Pancreas (tissue), 10 donors: Measurements from ENCODE around the gene NCOA4. TPM values are rescaled to one million over a fixed set of nuclear protein-coding genes. Genes with fewer than 3 reads are reported as not detected.

ENCODE experiments used
- ATAC-seq, 4 donors: fragments of 200-7000 bp; cut with Tn5 transposase; one replicate each; pipeline versions ENCODE4 v1.8.0 to v1.9.1; 2020; ENCODE audit warnings: mild to moderate bottlenecking in 4 of 4, moderate library complexity in 4 of 4
- DNase-seq, 6 donors: peaks; one replicate each; pipeline ENCODE4 v3.0.0-alpha.2; 2020
- FAIRE-seq: peaks from 2 replicates; lab custom pipeline; 2012; peaks lifted over from hg19 to GRCh38; lab: Jason Lieb, UNC
- H3K27ac ChIP-seq, 4 donors: fragments of 200-600 bp; sonication (generic); 1 replicate in 3 of 4; 2 replicates in 1 of 4; pipeline versions ENCODE4 v1.5.0 to v1.8.0; 2020
- H3K27me3 ChIP-seq, 4 donors: fragments of 200-600 bp; one replicate each; pipeline ENCODE4 v1.8.0; 2021
- H3K36me3 ChIP-seq, 3 donors: fragments of 200-600 bp; sonication (generic) in 1 of 3; one replicate each; pipeline versions ENCODE4 v1.5.0 to v1.8.0; 2020 to 2021
- H3K4me1 ChIP-seq, 3 donors: fragments of 200-600 bp; one replicate each; pipeline ENCODE4 v1.8.0; 2021
- H3K4me3 ChIP-seq, 4 donors: fragments of 200-600 bp; sonication (generic) in 2 of 4; one replicate each; pipeline versions ENCODE4 v1.5.0 to v1.8.0; 2020 to 2021
- H3K9me3 ChIP-seq, 4 donors: fragments of 200-600 bp; one replicate each; pipeline ENCODE4 v1.8.0; 2021
- WGBS, 2 donors: extraction: QIAGEN DNeasy Blood & Tissue Kit; methylation state at CpG; one replicate each; pipeline ENCODE4 v1.1.7; 2013; 5-methylcytosine and 5-hydroxymethylcytosine counted together
- intact Hi-C, 3 donors: fragments of 100-400 bp; cut with DNase I; formaldehyde crosslinking; loops; one replicate each; pipeline versions ENCODE4 v1.11.1 to v1.14.2; 2022
- polyA plus RNA-seq, 2 donors: library from polyadenylated mRNA; stranded (reverse); fragments of 200-250 nt; gene quantifications; one replicate each; pipeline ENCODE4 v1.2.3, GENCODE V29; 2013
- total RNA-seq, 6 donors: library from RNA; stranded (reverse); fragmentation: NEBNext Ultra II Directional in 4 of 6; extraction: Animal tissue kit (Norgen Biotek cat#: 25700) in 4 of 6; gene quantifications; one replicate each; pipeline versions ENCODE4 v1.2.1 to v1.2.4, GENCODE V29; 2021 to 2023
- TF ChIP-seq, protein P1 (sequence below), 4 donors: fragments of 200-600 bp; sonication (generic) in 3 of 4; IDR thresholded peaks; one replicate each; pipeline versions ENCODE4 v1.5.0 to v1.8.0; 2021; ENCODE audit warnings: antibody characterized with exemption in 4 of 4
- donor health status: healthy with polysubstance abuse.
- donor health status: DM: no; HTN: no; CAD: no; lungs with moderate emphysema.
- donor health status: DM: no; HTN: no; CAD: no.
- donor health status: control.
- donor health status: control.
- donor health status: Bipolar disorder and iron deficiency.
- donor health status: DM: yes; HTN: yes; CAD: no.
- donor health status: DM: no; HTN: no; CAD: no.
- donor health status: DM: no; HTN: no; CAD: no.
- donor health status: DM: yes; HTN: yes; CAD: no.

The NCOA4 gene
- total and polyA plus RNA-seq, 8 donors: 16.7 to 69.4 (median 55.8) TPM

DNA sequence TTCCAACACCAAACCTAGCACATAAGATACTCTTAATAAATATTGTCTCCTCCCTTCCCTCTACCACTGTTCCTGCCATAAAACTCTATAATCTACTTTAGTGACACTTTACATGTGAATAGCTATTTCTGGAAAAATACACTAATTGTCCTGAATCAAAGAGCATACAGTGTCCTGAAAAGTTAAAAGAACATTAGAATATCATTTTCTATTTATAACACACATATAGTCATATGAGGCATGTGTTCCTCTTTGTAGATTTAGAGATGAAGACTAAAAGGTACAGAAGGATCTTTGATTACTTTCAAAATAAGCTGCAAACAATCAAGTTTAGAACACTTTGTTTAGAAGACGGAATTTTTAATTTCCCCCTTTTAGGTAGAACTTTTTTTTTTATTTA, 13.6 kb downstream of the NCOA4 start:
- intact Hi-C loops: no loop called here
- H3K9me3 ChIP-seq: no peaks in the 10 kb centered on the region
- ATAC-seq (no peak), FAIRE-seq (no peak), DNase-seq (no peak)
- 90 to 97% methylated on average over 1 of the region's 1 CpG for WGBS, 2 donors
- TF ChIP-seq, protein P1, sequence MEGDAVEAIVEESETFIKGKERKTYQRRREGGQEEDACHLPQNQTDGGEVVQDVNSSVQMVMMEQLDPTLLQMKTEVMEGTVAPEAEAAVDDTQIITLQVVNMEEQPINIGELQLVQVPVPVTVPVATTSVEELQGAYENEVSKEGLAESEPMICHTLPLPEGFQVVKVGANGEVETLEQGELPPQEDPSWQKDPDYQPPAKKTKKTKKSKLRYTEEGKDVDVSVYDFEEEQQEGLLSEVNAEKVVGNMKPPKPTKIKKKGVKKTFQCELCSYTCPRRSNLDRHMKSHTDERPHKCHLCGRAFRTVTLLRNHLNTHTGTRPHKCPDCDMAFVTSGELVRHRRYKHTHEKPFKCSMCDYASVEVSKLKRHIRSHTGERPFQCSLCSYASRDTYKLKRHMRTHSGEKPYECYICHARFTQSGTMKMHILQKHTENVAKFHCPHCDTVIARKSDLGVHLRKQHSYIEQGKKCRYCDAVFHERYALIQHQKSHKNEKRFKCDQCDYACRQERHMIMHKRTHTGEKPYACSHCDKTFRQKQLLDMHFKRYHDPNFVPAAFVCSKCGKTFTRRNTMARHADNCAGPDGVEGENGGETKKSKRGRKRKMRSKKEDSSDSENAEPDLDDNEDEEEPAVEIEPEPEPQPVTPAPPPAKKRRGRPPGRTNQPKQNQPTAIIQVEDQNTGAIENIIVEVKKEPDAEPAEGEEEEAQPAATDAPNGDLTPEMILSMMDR (IDR thresholded peaks at IDR 0.05): no peak
- H3K4me1 ChIP-seq: peaks cover 21 to 39% (median 31%) of the 10 kb centered on the region in 3 donors
- no peaks in the 10 kb centered on the region for H3K27me3 ChIP-seq
- no peak overlapping the region for H3K4me3 ChIP-seq
- H3K27ac ChIP-seq: no peak overlapping the region
- peaks cover 0 to 32% (median 15%) of the 10 kb centered on the region in 3 donors for H3K36me3 ChIP-seq

DNA sequence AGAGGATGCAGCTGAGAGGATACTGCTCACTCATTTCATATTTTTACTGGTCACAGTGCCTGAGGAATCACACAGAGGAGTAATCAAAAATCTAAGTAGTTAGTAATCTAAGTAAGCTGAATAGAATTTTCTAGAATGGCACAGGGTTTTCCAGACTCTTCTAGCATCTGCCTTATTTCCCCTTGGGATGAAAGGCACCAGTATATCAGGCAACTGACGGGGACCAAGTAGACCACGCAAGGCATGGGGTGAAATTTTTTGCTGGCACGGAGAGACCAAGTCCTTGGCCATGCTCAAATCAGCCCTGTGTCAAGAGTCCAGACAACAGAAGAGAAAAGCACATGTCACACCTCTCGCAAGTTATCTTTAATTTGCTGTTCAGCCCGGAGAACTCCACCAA, 14.2 kb downstream of the NCOA4 start:
- peaks cover 21 to 39% (median 31%) of the 10 kb centered on the region in 3 donors for H3K4me1 ChIP-seq
- 86 to 89% methylated on average over 5 of the region's 5 CpGs for WGBS, 2 donors

DNA sequence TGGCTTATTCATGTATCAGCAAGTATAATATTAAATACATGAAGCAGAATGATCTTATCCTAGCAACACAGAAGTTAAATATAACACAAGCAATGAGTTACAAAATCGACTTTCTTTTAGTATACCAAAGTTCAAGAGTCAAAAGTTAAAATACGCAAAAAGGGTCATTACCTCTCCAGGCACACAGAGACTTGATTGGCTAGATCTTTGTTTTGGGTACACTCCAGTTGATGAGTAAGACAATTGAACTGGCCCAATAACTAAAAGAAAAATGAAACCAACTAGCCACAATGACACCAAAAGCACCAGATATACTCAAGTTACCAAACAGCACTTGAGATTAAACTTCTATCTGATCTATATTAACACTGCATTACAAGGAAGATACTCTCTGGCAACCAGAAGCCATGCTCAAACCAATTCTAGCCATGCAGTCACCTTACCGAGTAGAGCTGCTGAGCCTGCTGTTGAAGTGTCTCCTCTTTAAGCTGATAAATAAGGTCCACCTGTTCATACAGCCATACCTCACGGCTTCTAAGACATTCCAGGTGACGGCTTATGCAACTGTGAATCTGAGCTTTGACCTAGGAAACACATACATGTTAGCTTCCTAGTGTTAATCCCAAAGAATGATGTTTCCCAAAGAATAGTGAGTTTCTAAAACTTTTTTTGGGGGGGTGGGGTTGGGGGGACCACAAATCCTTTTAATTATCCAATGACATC, 15.6 kb downstream of the NCOA4 start:
- no peak for DNase-seq
- H3K4me1 ChIP-seq: peaks cover 17 to 26% (median 22%) of the 10 kb centered on the region in 3 donors
- H3K27ac ChIP-seq: no peak overlapping the region
- intact Hi-C loops: no loop called here
- 68 to 78% methylated on average over 5 of the region's 5 CpGs for WGBS, 2 donors
- no peak for ATAC-seq
- FAIRE-seq: no peak
- H3K4me3 ChIP-seq: no peak overlapping the region
- H3K27me3 ChIP-seq: no peaks in the 10 kb centered on the region
- peaks cover 0 to 51% (median 15%) of the 10 kb centered on the region in 3 donors for H3K36me3 ChIP-seq
- no peaks in the 10 kb centered on the region for H3K9me3 ChIP-seq
- TF ChIP-seq, protein P1 (IDR thresholded peaks at IDR 0.05): no peak

More for the DNA sequence above, 14.2 kb downstream of the NCOA4 start:
- no peaks in the 10 kb centered on the region for H3K27me3 ChIP-seq
- no peak overlapping the region for H3K4me3 ChIP-seq
- no peak for ATAC-seq
- TF ChIP-seq, protein P1 (IDR thresholded peaks at IDR 0.05): no peak
- no peaks in the 10 kb centered on the region for H3K9me3 ChIP-seq
- no peak overlapping the region for H3K27ac ChIP-seq
- FAIRE-seq: no peak
- DNase-seq: no peak
- H3K36me3 ChIP-seq: peaks cover 0 to 38% (median 15%) of the 10 kb centered on the region in 3 donors
- intact Hi-C loops: no loop called here

DNA sequence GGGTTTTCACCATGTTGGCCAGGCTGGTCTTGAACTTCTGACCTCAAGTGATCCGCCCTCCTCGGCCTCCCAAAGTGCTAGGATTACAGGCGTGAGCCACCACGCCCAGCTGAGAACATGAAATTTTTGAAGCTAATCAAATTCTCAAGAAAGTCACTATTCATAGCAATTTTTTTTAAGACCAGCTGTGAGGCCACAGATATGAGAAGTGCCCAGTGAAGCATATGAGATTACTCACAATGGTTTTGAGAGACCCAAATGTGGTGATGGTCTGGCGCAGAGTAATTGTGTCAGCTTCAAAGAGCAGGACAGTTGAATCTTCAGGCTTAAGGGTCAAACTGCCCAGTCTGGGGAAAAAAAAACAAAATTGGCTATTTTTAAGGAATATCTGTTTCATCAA, 16.2 kb downstream of the NCOA4 start:
- Histone ChIP-seq H3K36me3 (peaks cover 0 to 58% (median 15%) of the 10 kb centered on the region in 3 donors), H3K4me1 (peaks cover 11 to 20% (median 16%) of the 10 kb centered on the region in 3 donors), H3K27ac (no peak overlapping the region), H3K4me3 (no peak overlapping the region), H3K27me3 (no peaks in the 10 kb centered on the region), H3K9me3 (no peaks in the 10 kb centered on the region)
- 95 to 99% methylated on average over 5 of the region's 5 CpGs for WGBS, 2 donors
- DNase-seq (no peak), FAIRE-seq (no peak), ATAC-seq (no peak)
- intact Hi-C loops: no loop called here
- TF ChIP-seq, protein P1 (IDR thresholded peaks at IDR 0.05): no peak

DNA sequence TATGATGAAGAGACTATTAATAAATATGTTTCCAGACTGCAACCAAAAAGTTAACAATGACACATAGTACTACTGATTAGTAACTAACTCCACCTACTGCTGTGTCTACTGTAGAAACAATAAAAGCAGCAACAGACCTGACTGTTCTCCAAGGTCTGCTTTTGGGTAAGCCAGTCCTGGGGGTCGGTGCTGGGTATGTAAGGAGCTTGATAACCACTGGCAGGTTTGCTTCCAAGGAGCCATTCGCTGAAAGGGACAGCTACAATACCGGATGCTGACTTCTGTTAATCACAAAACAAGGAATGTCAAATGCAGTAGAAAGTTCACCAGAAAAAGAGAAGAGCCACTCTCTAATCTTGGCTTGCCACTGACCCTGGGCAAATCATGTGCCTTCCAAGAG, 17.7 kb downstream of the NCOA4 start:
- H3K4me1 ChIP-seq: peaks cover 0 to 5% (median 3%) of the 10 kb centered on the region in 3 donors
- intact Hi-C loops: no loop called here
- H3K27ac ChIP-seq: no peak overlapping the region
- TF ChIP-seq, protein P1 (IDR thresholded peaks at IDR 0.05): no peak
- H3K9me3 ChIP-seq: no peaks in the 10 kb centered on the region
- H3K4me3 ChIP-seq: no peak overlapping the region
- no peak for FAIRE-seq
- 79 to 86% methylated on average over 3 of the region's 3 CpGs for WGBS, 2 donors
- H3K27me3 ChIP-seq: no peaks in the 10 kb centered on the region
- DNase-seq: no peak
- H3K36me3 ChIP-seq: peaks cover 0 to 72% (median 25%) of the 10 kb centered on the region in 3 donors
- ATAC-seq: no peak
